Measurements from ENCODE around the gene JKAMP.

Gene JKAMP

GRCh38 chr14:59530349-59530748 lies 46.0 kb downstream of the JKAMP start:
- no peak overlapping the region for H3K4me3 ChIP-seq (ENCODE audit: low read depth, low read length)
- TF ChIP-seq, protein P1, sequence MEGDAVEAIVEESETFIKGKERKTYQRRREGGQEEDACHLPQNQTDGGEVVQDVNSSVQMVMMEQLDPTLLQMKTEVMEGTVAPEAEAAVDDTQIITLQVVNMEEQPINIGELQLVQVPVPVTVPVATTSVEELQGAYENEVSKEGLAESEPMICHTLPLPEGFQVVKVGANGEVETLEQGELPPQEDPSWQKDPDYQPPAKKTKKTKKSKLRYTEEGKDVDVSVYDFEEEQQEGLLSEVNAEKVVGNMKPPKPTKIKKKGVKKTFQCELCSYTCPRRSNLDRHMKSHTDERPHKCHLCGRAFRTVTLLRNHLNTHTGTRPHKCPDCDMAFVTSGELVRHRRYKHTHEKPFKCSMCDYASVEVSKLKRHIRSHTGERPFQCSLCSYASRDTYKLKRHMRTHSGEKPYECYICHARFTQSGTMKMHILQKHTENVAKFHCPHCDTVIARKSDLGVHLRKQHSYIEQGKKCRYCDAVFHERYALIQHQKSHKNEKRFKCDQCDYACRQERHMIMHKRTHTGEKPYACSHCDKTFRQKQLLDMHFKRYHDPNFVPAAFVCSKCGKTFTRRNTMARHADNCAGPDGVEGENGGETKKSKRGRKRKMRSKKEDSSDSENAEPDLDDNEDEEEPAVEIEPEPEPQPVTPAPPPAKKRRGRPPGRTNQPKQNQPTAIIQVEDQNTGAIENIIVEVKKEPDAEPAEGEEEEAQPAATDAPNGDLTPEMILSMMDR (IDR thresholded peaks at IDR 0.05; ENCODE audit: low read depth, low read length), result no peak
- in situ Hi-C loops (cut with HindIII; ENCODE audit: low sequenced_read_pairs), result no loop called here
- DNase-seq (ENCODE audit: low read depth, low spot score), result no peak

DNA sequence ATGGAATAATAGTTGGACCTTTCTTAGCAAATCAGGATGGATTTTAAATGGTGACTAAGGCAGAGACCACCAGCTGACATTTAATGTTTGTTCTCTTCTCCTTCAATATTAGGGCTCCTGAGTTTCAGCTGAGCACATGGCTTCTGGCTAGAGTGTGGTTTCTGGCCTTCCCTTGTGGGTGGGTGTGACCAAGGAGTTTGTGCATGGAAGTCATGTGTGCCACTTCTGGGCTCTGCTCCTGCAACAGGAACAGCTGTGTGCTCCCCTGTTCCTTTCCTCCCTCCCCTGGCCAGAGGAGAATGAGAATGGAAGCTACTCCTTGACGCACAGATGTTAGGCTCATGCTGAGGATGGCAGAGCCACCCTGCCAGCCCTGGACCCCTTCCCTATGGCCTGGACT lies 48.1 kb downstream of the JKAMP start:
- no peak for DNase-seq (ENCODE audit: low read depth, low spot score)
- in situ Hi-C loops (cut with HindIII; ENCODE audit: low sequenced_read_pairs), result no loop called here
- no peak overlapping the region for H3K4me3 ChIP-seq (ENCODE audit: low read depth, low read length)
- TF ChIP-seq, protein P1 (IDR thresholded peaks at IDR 0.05; ENCODE audit: low read depth, low read length), result no peak

- in situ Hi-C loops (cut with HindIII; ENCODE audit: low sequenced_read_pairs), result no loop called here
- no peak overlapping the region for H3K4me3 ChIP-seq (ENCODE audit: low read depth, low read length)
- TF ChIP-seq, protein P1 (IDR thresholded peaks at IDR 0.05; ENCODE audit: low read depth, low read length), result no peak
- DNase-seq (ENCODE audit: low read depth, low spot score), result no peak
These were observed 50.2 kb downstream of the JKAMP start for GRCh38 chr14:59534361-59534987.

DNA sequence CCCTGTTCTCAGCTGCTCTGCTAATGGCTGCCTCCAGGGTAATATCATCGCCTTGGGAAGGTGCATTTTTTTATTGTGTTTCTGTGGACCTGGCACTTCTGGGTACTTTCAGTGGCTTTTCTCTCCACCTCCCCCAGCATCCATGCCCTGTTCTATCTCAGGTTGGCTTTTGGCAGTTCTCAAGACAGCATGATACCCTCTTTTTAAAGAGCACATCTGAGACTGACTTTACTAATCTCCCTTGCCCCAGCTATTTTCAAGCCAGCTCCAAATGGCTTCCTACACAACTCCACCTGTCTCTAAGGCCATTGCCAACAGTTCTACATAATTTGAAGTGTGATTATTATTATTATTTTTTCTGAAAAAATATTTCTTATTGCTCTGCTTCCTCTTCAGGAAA lies 53.2 kb downstream of the JKAMP start:
- TF ChIP-seq, protein P1 (IDR thresholded peaks at IDR 0.05; ENCODE audit: low read depth, low read length), result no peak
- in situ Hi-C loops (cut with HindIII; ENCODE audit: low sequenced_read_pairs), result no loop called here
- no peak overlapping the region for H3K4me3 ChIP-seq (ENCODE audit: low read depth, low read length)
- no peak for DNase-seq (ENCODE audit: low read depth, low spot score)

DNA sequence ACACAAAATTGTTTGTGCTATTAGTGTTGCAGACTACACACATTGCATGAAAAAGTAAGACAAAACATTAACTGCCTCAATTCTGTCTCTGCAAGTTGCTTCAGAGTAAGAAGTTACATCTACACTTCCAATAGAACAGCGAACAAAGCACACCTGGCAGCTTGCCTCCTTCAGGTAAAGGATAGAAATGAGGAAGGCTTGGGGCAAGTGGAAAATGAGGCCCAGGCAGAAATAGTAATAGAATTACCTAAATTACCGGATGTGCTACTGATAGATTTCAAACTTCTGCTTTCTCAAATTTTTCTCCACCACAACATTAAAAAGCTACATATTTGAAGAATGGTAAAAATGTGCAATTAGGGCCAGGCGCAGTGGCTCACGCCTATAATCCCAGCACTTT lies 54.6 kb downstream of the JKAMP start:
- no peak overlapping the region for H3K4me3 ChIP-seq (ENCODE audit: low read depth, low read length)
- TF ChIP-seq, protein P1 (IDR thresholded peaks at IDR 0.05; ENCODE audit: low read depth, low read length), result no peak
- in situ Hi-C loops (cut with HindIII; ENCODE audit: low sequenced_read_pairs), result no loop called here
- DNase-seq (ENCODE audit: low read depth, low spot score), result no peak

DNA sequence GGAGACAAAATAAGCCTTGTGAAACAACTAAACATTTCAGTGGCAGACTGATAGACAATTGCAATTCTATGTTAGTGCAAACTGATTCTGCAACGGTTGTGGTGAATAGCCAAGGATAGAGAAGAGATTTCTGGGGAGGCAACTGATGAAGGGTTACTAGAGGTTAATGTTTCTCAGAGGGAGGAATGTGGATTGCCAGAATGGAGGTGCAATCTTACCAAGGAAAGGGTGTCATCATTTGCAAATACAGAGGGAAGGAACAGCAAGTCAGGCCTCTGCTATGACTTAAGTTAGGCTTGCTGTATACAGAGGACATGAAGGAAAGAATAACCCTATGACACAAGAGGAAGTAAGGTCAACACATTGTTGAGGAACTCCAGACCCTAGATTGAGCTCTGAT lies 56.5 kb downstream of the JKAMP start:
- no peak for DNase-seq (ENCODE audit: low read depth, low spot score)
- no peak overlapping the region for H3K4me3 ChIP-seq (ENCODE audit: low read depth, low read length)
- in situ Hi-C loops (cut with HindIII; ENCODE audit: low sequenced_read_pairs), result no loop called here

More for the DNA sequence above, 56.5 kb downstream of the JKAMP start:
- TF ChIP-seq, protein P1 (IDR thresholded peaks at IDR 0.05; ENCODE audit: low read depth, low read length), result no peak

Measured in astrocyte of the spinal cord (primary cell).